Measurements from ENCODE around the gene PPARGC1A.

The PPARGC1A gene

GRCh38 chr4:23837371-23837770 lies 52.5 kb downstream of the PPARGC1A start:
- DNase-seq: no peak

DNA sequence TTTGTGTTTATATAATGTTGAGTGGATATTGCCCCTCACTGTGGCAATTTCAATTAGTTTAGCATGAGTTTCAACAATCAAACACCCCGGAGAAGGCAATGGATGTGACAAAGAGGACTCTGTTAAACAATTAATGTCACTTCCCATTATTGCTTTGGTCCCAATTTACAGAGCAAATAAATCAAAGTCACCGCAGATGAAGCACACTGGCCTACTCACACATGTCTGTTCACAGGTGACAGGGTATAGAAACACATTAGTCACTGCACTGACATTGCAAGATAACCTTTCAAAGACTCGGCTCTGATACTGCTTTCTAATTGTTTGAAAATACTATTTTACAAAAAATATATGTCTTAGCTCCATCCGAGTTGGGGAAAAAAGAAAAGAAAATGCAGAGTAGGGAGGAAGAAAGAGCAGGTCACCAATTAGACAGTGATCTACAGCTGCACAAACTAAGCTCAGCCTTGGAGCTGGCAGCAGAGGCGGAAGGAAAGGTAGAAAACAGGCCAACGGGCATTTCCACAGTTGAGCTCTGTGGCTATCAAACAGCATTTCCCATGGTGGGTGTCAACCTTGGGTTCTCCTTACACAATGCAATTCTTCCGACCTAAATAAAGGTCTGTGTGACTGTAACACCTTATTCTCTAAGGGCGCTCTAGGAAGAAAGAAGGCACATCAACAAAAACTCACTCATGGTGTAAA lies 53.9 kb downstream of the PPARGC1A start:
- DNase-seq: no peak

GRCh38 chr4:23828779-23829178 lies 61.1 kb downstream of the PPARGC1A start:
- no peak for DNase-seq

- no peak for DNase-seq
Measured at GRCh38 chr4:23828020-23828715, 61.7 kb downstream of the PPARGC1A start.

- no peak for DNase-seq
Measured at GRCh38 chr4:23822181-23822580, 67.7 kb downstream of the PPARGC1A start.

DNA sequence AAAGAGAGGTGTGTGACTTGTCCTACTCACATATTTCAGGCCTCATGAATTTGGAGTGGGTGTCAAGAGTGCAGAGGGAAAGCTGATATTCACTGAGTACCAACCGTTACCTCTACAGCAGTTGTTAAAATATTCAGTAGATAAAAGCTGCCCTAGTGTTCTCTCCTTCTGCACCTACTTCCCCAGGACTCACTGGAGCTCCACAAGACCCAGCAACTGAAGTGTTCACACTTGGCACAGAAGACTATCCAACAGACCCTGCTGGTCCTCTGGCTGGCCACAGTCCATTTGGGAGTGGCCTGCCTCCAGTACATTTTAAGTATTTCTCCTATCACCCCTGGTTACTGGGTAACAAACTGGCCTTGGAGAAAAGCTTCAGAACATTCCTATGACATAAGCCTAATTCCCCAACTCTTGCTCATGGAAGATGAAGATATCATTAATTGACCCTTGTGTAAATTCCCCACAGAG lies 70.8 kb downstream of the PPARGC1A start:
- DNase-seq: no peak

DNA sequence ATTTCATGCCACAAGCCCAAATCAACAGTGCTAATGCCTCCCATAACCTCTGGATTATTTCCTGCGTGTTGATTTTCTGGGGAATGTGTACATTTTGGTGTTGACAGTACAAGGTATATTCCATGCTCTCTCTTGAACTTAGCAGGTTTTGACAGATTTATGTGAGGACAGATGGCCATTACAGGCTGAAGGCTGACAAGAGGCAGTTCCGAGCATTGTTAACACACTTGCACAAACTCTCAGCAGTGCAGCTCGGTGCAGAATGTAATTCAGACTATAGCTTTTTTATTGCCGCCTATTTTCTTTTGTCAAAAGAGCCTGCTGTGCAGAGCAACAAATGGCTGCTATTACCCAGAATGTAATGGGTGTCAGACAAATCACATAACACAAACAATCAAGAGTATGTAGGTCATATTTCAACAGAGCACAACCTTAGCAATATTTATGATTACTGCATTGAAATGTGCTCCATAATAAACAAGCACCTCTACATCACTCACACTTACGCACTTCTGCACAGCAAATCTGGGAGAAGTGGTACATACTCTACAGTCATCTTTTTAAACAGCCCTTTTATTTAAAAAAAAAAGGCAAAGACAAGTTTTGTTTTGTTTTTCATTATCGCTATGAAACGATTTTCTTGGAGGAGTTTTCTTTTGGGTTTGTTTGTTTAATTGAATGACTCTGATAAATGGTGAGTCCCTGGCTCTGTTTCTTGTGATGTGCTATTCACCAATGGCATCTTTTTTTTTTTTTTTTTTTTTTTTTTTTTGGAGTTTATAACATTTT lies 71.6 kb downstream of the PPARGC1A start:
- DNase-seq: no peak

GRCh38 chr4:23814996-23815660 lies 74.7 kb downstream of the PPARGC1A start:
- DNase-seq: no peak

DNA sequence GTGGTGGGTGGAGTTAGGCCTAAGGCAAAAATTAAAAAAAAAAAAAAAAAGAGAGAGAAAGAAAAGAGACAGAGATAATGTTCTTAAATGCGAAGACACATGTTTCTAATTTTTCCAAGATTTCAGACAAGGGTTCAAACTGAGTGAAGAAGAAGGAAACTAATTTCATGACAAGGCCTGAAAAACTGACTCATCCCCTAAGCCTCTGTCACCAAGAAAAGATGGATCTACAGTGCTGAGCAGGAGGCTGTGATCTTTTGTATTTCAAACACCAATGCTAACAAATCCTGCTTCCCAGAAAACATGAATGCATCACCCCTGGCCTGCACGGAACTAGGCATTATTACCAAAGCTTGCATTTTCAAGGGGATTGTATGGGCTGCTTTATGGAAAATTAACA lies 75.3 kb downstream of the PPARGC1A start:
- no peak for DNase-seq

DNA sequence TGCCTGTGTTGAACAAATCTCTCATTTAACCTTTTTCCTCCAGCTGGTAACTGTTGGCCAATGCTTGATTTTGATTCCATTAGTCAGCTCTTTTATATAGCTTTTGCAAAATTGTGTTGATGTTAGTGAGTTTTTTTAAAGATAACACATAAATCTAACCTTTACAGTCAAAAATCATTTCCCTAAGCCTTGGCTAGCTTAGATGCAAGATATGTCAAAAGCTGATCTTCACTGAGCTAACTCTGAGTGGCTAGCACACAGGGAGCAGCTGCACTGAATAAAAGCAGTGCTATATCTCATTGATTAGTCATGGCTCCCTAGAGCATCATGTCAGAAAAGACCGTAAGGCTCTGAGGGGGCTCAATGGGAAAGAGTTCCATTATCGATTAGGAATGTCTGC lies 78.7 kb downstream of the PPARGC1A start:
- DNase-seq: no peak

DNA sequence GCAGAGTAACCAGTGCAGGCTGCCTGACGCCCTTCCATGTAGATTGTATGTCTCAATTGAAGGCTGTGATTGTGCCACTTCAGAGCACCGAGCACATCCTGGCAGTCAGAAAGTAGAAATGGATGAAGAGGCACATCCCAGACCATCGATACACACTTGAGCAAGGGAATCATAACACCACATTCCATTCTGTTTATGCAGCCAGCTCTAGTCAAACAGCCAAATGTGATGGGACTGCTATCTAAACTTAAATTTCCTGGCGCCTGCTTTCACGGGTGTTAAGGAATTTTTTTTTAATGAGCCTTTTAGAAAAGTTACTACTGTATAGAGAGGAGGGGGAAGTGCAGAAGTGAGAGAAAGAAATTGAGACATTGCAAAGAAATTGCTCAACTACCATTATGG lies 84.4 kb downstream of the PPARGC1A start:
- DNase-seq: no peak

GRCh38 chr4:23789762-23790161 lies 100.1 kb downstream of the PPARGC1A start:
- DNase-seq: no peak

DNA sequence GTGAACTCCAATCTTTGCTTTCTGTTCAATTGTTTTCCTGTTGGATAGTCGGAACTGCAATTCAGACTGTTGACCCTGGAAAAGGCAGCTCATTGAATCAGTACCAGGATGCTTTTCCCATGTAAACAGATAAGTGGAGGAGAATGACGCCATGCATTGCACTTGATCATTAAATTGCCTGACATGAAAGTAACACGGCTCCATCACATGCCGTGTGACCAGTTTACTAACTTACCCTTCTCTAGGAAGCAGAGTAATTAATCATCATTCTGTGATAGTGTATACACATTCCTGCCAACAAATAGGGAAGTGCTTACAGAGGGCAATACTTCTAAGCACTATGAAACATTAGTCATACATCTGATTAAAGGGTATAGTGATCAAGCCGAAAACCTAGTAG lies 101.4 kb downstream of the PPARGC1A start:
- DNase-seq: no peak

DNA sequence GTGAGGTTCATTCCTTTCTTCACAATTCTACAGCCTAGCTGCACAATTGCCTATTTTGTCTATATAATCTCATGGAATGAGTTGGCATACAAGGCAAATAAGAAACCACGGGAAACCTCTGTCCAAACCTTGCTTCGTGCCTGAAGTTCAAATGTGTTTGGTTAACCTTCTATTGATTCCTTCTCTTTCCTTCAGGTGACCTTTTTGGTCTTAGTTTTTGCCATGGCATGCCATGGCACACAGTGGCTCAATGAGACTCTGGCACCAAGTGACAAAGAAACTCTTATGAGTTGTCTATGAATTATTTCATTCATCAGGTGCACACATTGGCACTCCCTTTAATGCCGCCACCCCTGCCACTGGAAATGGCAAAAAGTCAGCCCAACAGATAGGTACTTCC lies 101.8 kb downstream of the PPARGC1A start:
- no peak for DNase-seq

GRCh38 chr4:23782778-23783437 lies 106.9 kb downstream of the PPARGC1A start:
- DNase-seq: no peak

GRCh38 chr4:23779839-23780238 lies 110.0 kb downstream of the PPARGC1A start:
- DNase-seq: no peak

GRCh38 chr4:23779422-23779821 lies 110.4 kb downstream of the PPARGC1A start:
- DNase-seq: no peak

- DNase-seq: no peak
Measured at GRCh38 chr4:23775694-23776093, 114.2 kb downstream of the PPARGC1A start.

GRCh38 chr4:23774909-23775308 lies 114.9 kb downstream of the PPARGC1A start:
- no peak for DNase-seq

GRCh38 chr4:23773884-23774636 lies 115.8 kb downstream of the PPARGC1A start:
- no peak for DNase-seq

DNA sequence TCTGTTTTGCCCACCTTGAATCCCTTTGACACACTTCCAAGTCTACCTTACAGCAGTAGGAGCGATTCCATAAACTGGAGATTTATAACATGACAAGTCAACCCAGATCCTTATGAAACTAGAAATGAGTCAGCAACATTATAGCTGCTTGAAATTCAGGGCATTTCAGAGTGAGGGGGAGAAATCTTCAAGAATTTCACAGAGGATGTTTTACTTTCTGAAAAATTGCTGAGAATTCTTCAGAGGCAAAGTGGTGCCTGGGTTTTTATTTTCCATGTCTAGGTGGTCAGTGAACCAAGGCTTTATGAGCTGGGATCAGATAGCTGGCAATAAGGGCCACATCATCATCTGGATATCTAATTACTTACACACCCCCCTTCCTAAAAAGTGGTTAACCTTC lies 119.8 kb downstream of the PPARGC1A start:
- no peak for DNase-seq

DNA sequence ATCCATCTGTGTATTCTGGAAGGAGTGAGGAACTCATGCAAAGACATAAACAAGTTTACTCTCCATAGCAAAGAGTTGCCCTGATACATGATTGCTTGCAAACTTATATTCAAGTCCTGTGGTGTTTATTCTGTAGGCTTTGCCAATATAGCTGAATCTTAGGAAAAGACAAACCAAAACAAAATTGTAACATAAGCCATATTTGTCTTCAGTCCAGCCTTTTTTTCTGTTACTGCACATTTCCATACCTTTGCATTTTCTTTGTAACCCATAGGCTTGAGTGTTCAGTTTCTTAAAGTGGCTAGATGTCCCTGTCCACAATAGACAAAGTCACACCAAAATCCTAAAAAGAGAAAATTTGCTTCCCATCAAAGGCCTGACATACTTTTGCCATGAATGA lies 120.4 kb downstream of the PPARGC1A start:
- DNase-seq: no peak

Data from stimulated activated CD4-positive, alpha-beta T cell treated with anti-CD3 and anti-CD28 coated beads, Interleukin-12 subunit alpha, Interleukin-12 subunit beta, amount 100 ng/mL, for 4 hours (primary cell).